NK-92 (cell line): ENCODE measurements around the gene GEMIN5.

ENCODE experiments used
- DNase-seq: peaks from one replicate; lab custom pipeline; 2025; ENCODE audit not compliant: unreplicated experiment; lab: John Stamatoyannopoulos, UW

The GEMIN5 gene

GRCh38 chr5:154857530-154858296 lies 80.3 kb downstream of the GEMIN5 start:
- DNase-seq: no peak

- DNase-seq: no peak
Observed at GRCh38 chr5:154851351-154851750, 86.7 kb downstream of the GEMIN5 start.

DNA sequence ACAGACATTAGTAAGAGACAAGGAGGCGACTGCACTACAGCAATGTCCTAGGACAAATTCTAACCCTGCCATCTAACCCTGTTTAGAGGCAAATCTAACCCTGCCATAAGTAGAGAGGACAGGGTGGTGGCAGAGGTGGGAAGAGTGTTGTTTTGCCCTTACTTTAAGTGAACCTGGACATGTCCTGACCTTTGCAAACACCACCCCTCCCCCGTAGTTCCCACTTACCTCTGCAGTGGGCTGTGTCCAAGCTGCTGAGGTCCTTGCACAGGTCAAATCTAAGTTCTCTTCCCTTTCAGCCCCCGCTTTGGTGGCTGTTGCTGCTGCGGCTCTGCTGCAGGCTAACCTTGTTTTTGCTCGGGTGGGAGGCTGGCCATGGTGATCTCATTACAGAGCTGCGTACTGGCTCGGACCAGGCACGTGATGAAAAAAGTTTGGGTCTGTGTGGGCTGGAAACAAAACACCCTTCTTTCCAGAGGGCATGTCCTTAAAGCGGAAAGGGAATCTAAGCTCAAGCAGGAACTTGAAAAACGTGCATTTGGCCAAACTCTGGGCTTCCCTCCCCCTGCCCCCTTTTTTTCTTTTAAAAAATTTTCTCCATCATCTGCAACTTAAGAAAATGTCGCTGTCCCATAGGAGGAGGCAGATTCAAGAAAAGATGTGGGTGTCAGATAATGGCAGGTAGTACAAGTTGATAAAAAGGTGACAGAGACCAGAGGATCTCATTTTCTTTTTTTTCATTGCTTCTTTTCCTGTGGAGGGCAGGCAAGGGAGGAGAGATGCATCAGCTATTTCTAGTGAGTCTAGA lies 87.6 kb downstream of the GEMIN5 start, which contains the start of gene FAXDC2:
FAXDC2 (minus strand) TSS at position 349 of the 808 bp plus-strand sequence. CDS start 12,425 bp downstream, outside the sequence.
- no peak for DNase-seq

- no peak for DNase-seq
Observed at GRCh38 chr5:154849791-154850201, 88.2 kb downstream of the GEMIN5 start.

DNA sequence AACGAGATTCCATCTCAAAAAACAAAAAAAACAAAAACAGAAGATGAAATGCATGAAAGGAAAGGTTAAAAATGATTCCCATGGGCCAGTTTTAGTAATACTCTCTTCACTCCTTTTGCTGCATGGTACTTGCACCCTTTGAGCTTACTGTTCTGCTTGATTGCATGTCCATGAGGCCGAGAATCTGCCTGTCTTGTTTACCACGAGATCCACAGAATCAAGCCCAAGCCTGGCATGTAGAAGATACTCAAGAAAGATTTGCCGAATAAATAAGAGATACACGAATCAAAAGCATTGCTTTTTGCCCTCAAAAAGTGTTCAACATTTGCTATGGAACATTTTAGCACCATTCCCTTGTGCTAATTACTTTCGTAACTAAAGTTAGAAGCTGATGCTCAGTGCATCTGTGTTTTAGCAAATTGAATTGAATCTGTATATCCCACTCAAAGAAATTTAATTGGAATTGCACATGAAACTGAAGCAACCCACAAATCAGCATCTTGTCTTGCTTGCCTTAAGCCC lies 88.7 kb downstream of the GEMIN5 start:
- DNase-seq: no peak

- DNase-seq: no peak
Observed at GRCh38 chr5:154844809-154845208, 93.2 kb downstream of the GEMIN5 start.

DNA sequence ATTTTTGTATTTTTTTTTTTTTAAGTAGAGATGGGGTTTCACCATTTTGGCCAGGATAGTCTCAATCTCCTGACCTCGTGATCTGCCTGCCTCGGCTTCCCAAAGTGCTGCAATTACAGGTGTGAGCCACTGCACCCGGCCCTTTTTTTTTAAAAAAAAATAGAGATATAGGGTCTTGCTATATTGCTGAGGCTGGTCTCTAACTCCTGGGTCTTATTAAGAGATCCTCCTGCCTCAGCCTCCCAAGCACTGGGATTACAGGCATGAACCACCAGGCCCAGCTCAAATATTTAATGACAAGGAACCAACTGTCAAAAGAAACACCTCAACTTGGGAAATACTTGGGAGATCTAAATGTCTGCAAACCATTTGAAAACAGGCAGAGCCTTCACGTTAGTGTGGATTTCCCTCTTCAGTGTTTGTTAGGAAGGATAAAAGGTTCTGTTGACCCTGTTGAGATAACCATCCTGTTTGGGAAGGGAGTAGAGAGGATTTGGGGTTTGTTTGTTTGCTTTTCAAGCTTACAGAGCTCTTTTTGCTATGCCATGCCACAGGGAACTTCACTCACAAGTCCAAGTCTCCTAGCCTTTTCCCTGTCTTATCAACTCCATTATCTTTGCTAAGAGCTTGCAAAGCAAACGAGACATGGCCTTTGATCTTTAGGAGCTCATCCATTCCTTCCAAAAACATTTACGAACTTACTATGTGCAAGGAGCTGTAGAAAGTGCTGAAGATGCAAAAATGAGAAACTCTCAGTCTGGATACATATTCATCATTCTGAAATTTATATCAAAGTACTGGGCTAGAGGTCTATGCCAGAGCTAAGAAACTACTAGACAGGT lies 95.1 kb downstream of the GEMIN5 start:
- DNase-seq: no peak

- DNase-seq: no peak
Observed at GRCh38 chr5:154841273-154841661, 96.7 kb downstream of the GEMIN5 start.

- DNase-seq: no peak
Observed at GRCh38 chr5:154840435-154841272, 97.4 kb downstream of the GEMIN5 start.
